ENCODE data around the gene JADE2. TPM values are rescaled to one million over a fixed set of nuclear protein-coding genes. Genes with fewer than 3 reads are reported as not detected.

The JADE2 gene
- 17.8 and 38.4 TPM in 2 replicates for total RNA-seq

DNA sequence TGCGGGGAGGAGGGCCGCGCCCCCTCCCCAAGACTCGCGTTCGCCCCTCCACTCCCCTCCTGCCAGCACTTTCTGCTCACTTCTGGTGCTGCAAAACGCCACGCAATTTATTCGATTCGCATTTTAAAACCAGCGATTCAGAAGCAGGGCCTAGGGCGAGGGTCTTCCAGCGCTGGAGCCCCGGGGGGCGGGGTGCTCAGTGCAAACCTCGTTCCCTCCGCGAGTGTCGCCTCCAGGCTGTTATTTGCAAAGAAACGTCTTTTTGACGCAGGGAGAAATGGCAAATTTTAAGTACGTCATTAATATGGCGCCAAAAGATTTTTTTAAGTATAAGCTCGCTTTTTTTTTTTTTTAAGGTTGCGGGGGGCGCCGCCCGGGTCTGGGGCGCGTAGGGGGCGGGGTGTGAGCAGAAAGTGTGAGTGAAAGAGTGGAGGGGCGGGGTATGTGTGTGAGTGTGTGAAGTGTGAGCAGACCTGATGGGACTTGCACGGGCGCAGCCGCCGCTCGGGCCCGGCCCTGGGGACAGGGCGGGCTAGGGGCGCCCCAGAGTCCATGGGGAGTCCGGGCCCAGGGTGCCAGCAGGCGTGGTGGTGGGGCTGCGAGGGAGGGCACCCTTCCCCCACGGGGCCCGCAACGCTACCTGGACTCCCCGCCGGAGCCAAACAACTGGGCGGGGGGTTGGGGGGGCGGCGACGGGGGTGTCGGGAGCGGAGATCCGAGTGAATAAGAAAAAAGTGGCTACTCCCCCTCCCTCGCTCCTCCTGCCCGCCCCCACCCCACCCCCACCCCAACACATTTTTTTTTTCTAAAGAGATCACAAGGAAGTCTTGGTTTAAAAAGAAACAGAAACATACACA is at the start of gene JADE2:
TSS of gene JADE2 (plus strand) at position 845 of the 857 bp plus-strand sequence. CDS start 10,188 bp downstream, outside the sequence.

Other genes starting within 250 kb of the JADE2 start
- gene CDKL3, start 158.5 kb upstream of the JADE2 start, total RNA-seq, result 1.6 and 3.8 TPM in 2 replicates
- gene UBE2B, start 154.1 kb upstream of the JADE2 start, total RNA-seq, result 27.3 and 41.6 TPM in 2 replicates
- gene CDKN2AIPNL, start 113.8 kb upstream of the JADE2 start, total RNA-seq, result 19.0 and 44.4 TPM in 2 replicates
- 65.6 and 123 TPM in 2 replicates for gene SAR1B, start 107.2 kb downstream of the JADE2 start, total RNA-seq
- gene SEC24A, start 123.1 kb downstream of the JADE2 start, total RNA-seq, result 17.4 and 27.1 TPM in 2 replicates
- 24.3 and 32.8 TPM in 2 replicates for gene CAMLG, start 212.9 kb downstream of the JADE2 start, total RNA-seq
- 13.3 and 27.1 TPM in 2 replicates for gene DDX46, start 233.1 kb downstream of the JADE2 start, total RNA-seq

All from nasal cavity respiratory epithelium epithelial cell of viscerocranial mucosa (primary cell).